ENCODE measurements around the gene IFNGR1.

DNA sequence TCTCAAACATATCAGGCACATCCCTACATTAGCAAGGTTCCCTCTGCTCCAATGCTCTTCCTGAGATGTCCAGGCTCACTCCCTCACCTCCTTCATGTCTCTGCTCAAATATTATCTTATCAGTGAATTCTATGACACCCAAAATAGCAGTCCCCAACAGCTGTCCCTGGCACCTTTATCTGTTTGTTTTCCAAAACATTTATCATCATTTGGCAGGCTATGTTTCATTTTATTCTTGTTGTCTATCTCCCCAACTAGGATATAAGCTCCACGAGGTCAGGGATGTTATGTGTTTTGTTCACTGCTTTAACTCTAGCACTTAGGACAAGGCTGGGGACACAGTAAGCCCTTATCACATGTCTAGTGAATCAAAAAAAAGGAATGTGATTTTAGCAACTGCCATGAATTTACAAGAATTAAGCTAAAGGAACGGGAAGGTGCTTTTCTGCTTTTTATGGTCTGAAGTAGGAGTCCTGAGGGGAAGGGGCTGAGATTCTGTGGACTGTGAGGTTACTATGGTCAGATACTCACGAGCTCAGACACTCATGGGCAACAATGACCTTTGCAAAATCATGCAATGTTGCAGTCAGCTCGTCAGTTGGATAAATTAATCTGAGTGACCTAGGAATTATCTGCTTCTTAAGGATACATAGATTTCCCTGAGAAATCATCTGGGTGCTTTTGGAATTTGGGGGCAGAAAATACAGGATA lies 43.9 kb downstream of the IFNGR1 start:
- TF ChIP-seq, protein P1, sequence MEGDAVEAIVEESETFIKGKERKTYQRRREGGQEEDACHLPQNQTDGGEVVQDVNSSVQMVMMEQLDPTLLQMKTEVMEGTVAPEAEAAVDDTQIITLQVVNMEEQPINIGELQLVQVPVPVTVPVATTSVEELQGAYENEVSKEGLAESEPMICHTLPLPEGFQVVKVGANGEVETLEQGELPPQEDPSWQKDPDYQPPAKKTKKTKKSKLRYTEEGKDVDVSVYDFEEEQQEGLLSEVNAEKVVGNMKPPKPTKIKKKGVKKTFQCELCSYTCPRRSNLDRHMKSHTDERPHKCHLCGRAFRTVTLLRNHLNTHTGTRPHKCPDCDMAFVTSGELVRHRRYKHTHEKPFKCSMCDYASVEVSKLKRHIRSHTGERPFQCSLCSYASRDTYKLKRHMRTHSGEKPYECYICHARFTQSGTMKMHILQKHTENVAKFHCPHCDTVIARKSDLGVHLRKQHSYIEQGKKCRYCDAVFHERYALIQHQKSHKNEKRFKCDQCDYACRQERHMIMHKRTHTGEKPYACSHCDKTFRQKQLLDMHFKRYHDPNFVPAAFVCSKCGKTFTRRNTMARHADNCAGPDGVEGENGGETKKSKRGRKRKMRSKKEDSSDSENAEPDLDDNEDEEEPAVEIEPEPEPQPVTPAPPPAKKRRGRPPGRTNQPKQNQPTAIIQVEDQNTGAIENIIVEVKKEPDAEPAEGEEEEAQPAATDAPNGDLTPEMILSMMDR (IDR thresholded peaks at IDR 0.05): no peak
- TF ChIP-seq POLR2A (IDR thresholded peaks at IDR 0.05): no peak
